ENCODE data around the gene CDC42BPA. TPM values are rescaled to one million over a fixed set of nuclear protein-coding genes. Genes with fewer than 3 reads are reported as not detected.

Gene CDC42BPA
- total and polyA plus RNA-seq, 2 experiments from 2014 or later, result 25.1 to 25.2 TPM

- TF ChIP-seq, protein P1, sequence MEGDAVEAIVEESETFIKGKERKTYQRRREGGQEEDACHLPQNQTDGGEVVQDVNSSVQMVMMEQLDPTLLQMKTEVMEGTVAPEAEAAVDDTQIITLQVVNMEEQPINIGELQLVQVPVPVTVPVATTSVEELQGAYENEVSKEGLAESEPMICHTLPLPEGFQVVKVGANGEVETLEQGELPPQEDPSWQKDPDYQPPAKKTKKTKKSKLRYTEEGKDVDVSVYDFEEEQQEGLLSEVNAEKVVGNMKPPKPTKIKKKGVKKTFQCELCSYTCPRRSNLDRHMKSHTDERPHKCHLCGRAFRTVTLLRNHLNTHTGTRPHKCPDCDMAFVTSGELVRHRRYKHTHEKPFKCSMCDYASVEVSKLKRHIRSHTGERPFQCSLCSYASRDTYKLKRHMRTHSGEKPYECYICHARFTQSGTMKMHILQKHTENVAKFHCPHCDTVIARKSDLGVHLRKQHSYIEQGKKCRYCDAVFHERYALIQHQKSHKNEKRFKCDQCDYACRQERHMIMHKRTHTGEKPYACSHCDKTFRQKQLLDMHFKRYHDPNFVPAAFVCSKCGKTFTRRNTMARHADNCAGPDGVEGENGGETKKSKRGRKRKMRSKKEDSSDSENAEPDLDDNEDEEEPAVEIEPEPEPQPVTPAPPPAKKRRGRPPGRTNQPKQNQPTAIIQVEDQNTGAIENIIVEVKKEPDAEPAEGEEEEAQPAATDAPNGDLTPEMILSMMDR (IDR thresholded peaks at IDR 0.05; ENCODE audit: low read depth, low read length), result no peak
- Histone ChIP-seq H3K4me1 (ENCODE audit: low read depth) (peaks cover 9% of the 10 kb centered on the region), H3K36me3 (peaks cover 13% of the 10 kb centered on the region), H3K4me3 (no peak overlapping the region), H3K27me3 (no peaks in the 10 kb centered on the region), H3K9me3 (ENCODE audit: low read depth) (no peaks in the 10 kb centered on the region), H3K27ac (no peak overlapping the region)
- DNase-seq (ENCODE audit: low read depth in 1 of 2, low spot score in 1 of 2), result no peak
These were observed 244.5 kb downstream of the CDC42BPA start for GRCh38 chr1:227073786-227074185.

DNA sequence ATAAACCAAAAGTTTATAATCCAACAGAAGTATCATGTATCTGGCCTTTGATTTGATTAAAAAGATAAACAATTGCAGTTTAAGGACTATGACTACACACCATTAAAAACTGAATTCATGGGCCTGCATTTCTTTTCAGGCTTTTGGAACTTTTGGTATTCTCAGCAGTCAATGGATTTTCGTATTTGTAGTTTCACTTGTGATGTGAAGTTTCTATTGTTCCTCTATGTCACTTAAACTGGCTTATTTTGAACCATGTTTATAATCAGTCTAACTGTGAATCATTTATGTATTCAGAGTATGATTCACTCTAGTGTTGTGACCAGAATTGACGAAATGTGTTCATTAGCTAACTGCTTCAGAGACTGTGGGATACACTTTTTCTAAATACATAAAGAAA lies 245.3 kb downstream of the CDC42BPA start:
- H3K4me1 ChIP-seq (ENCODE audit: low read depth), result peaks cover 11% of the 10 kb centered on the region
- no peak overlapping the region for H3K27ac ChIP-seq
- H3K36me3 ChIP-seq, result peaks cover 13% of the 10 kb centered on the region
- peak in 1 of 2 donors; percentile 30 for DNase-seq (ENCODE audit: low read depth in 1 of 2, low spot score in 1 of 2)
- no peaks in the 10 kb centered on the region for H3K27me3 ChIP-seq
- TF ChIP-seq, protein P1 (IDR thresholded peaks at IDR 0.05; ENCODE audit: low read depth, low read length), result no peak
- no peak overlapping the region for H3K4me3 ChIP-seq
- H3K9me3 ChIP-seq (ENCODE audit: low read depth), result no peaks in the 10 kb centered on the region

DNA sequence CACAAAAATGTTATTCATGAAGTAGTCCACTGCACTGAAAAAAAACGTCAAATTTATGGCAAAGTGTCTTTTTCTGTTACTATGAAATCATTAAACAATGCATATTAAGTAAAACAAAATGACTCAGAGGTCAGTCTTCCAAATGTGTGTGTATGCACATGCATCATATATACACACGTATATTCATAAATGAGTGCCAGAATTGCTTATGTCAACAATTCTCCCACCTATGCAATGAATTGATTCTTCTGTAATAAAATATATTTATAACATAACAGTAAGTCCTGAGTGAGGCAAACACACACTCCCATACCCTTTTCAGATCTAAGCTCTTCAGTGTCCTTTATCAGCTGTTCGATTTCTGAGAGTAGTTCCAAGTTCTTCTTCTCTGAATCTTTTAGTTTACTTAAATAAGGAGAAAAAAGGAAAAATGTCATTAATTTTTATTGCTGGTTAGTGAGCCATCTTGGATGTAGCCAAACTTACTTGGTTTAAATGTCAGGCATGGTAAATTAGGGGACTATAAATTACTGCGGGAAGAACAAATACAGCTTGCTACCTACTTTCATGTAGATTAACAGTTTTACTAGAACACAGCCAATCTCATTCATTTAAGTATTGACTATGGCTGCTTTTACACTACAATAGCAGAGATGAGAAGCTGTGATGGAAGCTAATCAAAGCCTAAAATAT lies 246.3 kb downstream of the CDC42BPA start:
- Histone ChIP-seq H3K27ac (peak overlapping the region; percentile 1), H3K36me3 (peaks cover 13% of the 10 kb centered on the region), H3K9me3 (ENCODE audit: low read depth) (no peaks in the 10 kb centered on the region), H3K4me1 (ENCODE audit: low read depth) (peaks cover 11% of the 10 kb centered on the region), H3K27me3 (no peaks in the 10 kb centered on the region), H3K4me3 (no peak overlapping the region)
- no peak for DNase-seq (ENCODE audit: low read depth in 1 of 2, low spot score in 1 of 2)
- TF ChIP-seq, protein P1 (IDR thresholded peaks at IDR 0.05; ENCODE audit: low read depth, low read length), result no peak

GRCh38 chr1:227070638-227071285 lies 247.5 kb downstream of the CDC42BPA start:
- peaks cover 11% of the 10 kb centered on the region for H3K4me1 ChIP-seq (ENCODE audit: low read depth)
- H3K9me3 ChIP-seq (ENCODE audit: low read depth), result no peaks in the 10 kb centered on the region
- no peak overlapping the region for H3K27ac ChIP-seq
- H3K27me3 ChIP-seq, result no peaks in the 10 kb centered on the region
- H3K36me3 ChIP-seq, result peaks cover 13% of the 10 kb centered on the region
- TF ChIP-seq, protein P1 (IDR thresholded peaks at IDR 0.05; ENCODE audit: low read depth, low read length), result no peak
- H3K4me3 ChIP-seq, result no peak overlapping the region
- no peak for DNase-seq (ENCODE audit: low read depth in 1 of 2, low spot score in 1 of 2)

DNA sequence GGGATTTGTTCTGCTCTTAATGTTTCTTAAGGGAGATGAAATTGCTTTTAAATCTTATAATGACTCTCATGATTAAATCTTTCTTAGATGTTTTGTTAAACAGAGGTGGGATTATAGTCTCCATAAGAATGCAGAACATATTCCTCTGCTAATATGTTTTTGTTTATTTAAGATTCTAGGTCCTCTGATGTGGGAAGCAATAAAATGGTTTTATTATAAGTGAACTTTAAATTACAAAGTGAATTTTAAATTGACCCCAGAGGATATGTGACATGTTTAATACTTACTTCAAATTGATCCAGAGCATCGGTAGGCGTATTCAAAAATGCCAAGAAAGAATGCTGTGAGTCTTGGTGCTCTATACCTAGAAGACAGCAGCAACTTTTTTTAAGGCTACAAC lies 248.8 kb downstream of the CDC42BPA start:
- Histone ChIP-seq H3K4me3 (no peak overlapping the region), H3K27me3 (no peaks in the 10 kb centered on the region), H3K36me3 (peaks cover 13% of the 10 kb centered on the region), H3K4me1 (ENCODE audit: low read depth) (peaks cover 11% of the 10 kb centered on the region), H3K27ac (no peak overlapping the region), H3K9me3 (ENCODE audit: low read depth) (no peaks in the 10 kb centered on the region)
- no peak for DNase-seq (ENCODE audit: low read depth in 1 of 2, low spot score in 1 of 2)
- TF ChIP-seq, protein P1 (IDR thresholded peaks at IDR 0.05; ENCODE audit: low read depth, low read length), result no peak

Measured in cardiac muscle cell (in vitro differentiated cells and primary cell).